HCT116 (cell line): Measurements from ENCODE around the gene SLC7A11.

Source experiments
- CTCF ChIP-seq, 3 experiments: fragments of 200-600 bp in 1 of 3; sonication (generic) in 1 of 3; IDR thresholded peaks in 2 of 3; conservative IDR thresholded peaks in 1 of 3; 2 replicates each; pipeline ENCODE4 v1.5.1; 2012 to 2017; ENCODE audit warnings: low read depth in 2 of 3, low read length in 2 of 3, antibody characterized with exemption in 1 of 3, borderline replicate concordance in 1 of 3, control low read depth in 1 of 3, mild to moderate bottlenecking in 1 of 3, mixed read lengths in 1 of 3, mixed run types in 1 of 3, moderate library complexity in 1 of 3; ENCODE audit not compliant: insufficient read depth in 1 of 3
- EZH2phosphoT487 ChIP-seq: fragments of 200-600 bp; IDR thresholded peaks from 2 replicates; pipeline ENCODE4 v1.6.1; 2018; ENCODE audit warnings: antibody characterized with exemption, borderline replicate concordance
- POLR2AphosphoS5 ChIP-seq: IDR thresholded peaks from 2 replicates; pipeline ENCODE4 v1.6.1; 2011; ENCODE audit warnings: mild to moderate bottlenecking, low read depth, low read length, moderate library complexity
- ZFX ChIP-seq: fragments of 450-650 bp; IDR thresholded peaks from 2 replicates; pipeline ENCODE4 v1.6.1; 2017

- no peak for TF ChIP-seq CTCF (IDR thresholded peaks at IDR 0.05 in 2 of 3, conservative IDR thresholded peaks at IDR 0.05 in 1 of 3; ENCODE audit: borderline replicate concordance in 1 of 3, insufficient read depth in 1 of 3, low read depth in 2 of 3, low read length in 2 of 3)
- TF ChIP-seq EZH2phosphoT487, result no peak
- TF ChIP-seq ZFX, result no peak
- TF ChIP-seq POLR2AphosphoS5, result no peak
Measured at GRCh38 chr4:138225477-138225876, 16.7 kb downstream of the SLC7A11 start.
